Gastroesophageal sphincter (tissue), 4 donors: Measurements from ENCODE around the gene COX4I1. TPM values are rescaled to one million over a fixed set of nuclear protein-coding genes. Genes with fewer than 3 reads are reported as not detected.

Source experiments
- ATAC-seq: fragments of 150-250 bp; one replicate; pipeline ENCODE4 v1.9.1; 2016; ENCODE audit warnings: mild to moderate bottlenecking, moderate library complexity
- H3K27ac ChIP-seq, 4 donors: fragments of 200-600 bp; sonication (generic) in 3 of 4; 1 replicate in 3 of 4; 2 replicates in 1 of 4; pipeline ENCODE4 v1.5.1; 2016 to 2019
- H3K27me3 ChIP-seq: fragments of 200-600 bp; sonication (generic); one replicate; pipeline ENCODE4 v1.5.1; 2019
- H3K36me3 ChIP-seq, 2 donors: fragments of 200-600 bp; sonication (generic); one replicate each; pipeline ENCODE4 v1.5.1; 2019; ENCODE audit warnings: control low read depth in 1 of 2
- H3K4me1 ChIP-seq, 3 donors: fragments of 200-600 bp; sonication (generic); 1 replicate in 2 of 3; 2 replicates in 1 of 3; pipeline ENCODE4 v1.5.1; 2016 to 2019; ENCODE audit warnings: control low read depth in 2 of 3
- H3K4me3 ChIP-seq, 2 donors: fragments of 200-600 bp; sonication (generic); one replicate each; pipeline ENCODE4 v1.5.1; 2019; ENCODE audit warnings: mild to moderate bottlenecking in 1 of 2, moderate library complexity in 1 of 2
- H3K9me3 ChIP-seq, 3 donors: fragments of 200-600 bp; sonication (generic); one replicate each; pipeline ENCODE4 v1.5.1; 2017 to 2019; ENCODE audit warnings: control low read depth in 2 of 3
- EP300 ChIP-seq: sonication (generic); formaldehyde crosslinking; IDR thresholded peaks from one replicate; pipeline ENCODE4 v1.6.1; 2017; ENCODE audit warnings: antibody characterized with exemption, mild to moderate bottlenecking
- POLR2A ChIP-seq, 2 donors: fragments of 450-650 bp; IDR thresholded peaks; one replicate each; pipeline ENCODE4 v1.6.1; 2017; ENCODE audit warnings: antibody characterized with exemption in 2 of 2, mild to moderate bottlenecking in 2 of 2, moderate library complexity in 1 of 2
- POLR2AphosphoS5 ChIP-seq: sonication (generic); formaldehyde crosslinking; IDR thresholded peaks from one replicate; pipeline ENCODE4 v1.6.1; 2017; ENCODE audit warnings: antibody characterized with exemption
- WGBS, 2 donors: methylation state at CpG; one replicate each; pipeline ENCODE4 v1.1.5; 2018; ENCODE audit warnings: low coverage in 1 of 2; 5-methylcytosine and 5-hydroxymethylcytosine counted together
- total RNA-seq, 4 donors: library from RNA; depleted of rRNA; stranded (reverse); fragments of >200 nt; gene quantifications; one replicate each; pipeline ENCODE4 v1.1.0, GENCODE V29; 2016
- TF ChIP-seq, protein P1 (sequence below), 4 experiments: fragments of 200-600 bp in 2 of 4; fragments of 450-650 bp in 2 of 4; sonication (generic) in 1 of 4; IDR thresholded peaks; one replicate each; pipeline ENCODE4 v1.5.1; 2017 to 2019; ENCODE audit warnings: antibody characterized with exemption in 4 of 4, mild to moderate bottlenecking in 2 of 4, moderate library complexity in 2 of 4

The COX4I1 gene
- total RNA-seq, 4 donors from 2014 or later, result 465 to 597 (median 507) TPM

DNA sequence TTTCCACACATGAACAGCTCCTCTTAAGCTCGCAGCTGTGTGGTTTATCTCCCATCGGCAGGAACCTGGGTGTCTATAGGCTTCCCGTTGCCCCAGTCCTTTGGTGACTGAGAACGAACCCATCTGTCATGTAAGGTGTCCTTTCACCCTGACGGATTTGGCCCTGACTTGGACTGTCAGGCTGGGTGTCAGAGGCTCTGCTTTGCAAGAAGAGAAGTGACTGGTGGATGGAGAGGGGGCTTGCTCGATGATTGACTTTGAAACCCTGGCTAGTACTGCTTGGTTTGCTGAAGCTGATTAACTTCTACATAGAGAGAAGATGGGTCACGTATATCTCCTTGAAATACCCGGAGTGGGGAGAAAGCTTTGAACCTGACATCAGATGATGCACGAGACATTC lies 42.9 kb downstream of the COX4I1 start:
- no peak overlapping the region for H3K4me3 ChIP-seq
- no peak overlapping the region for H3K27ac ChIP-seq
- peaks cover 0 to 11% (median 0%) of the 10 kb centered on the region in 3 donors for H3K4me1 ChIP-seq
- WGBS, 2 donors, result 88 to 95% methylated on average over 5 to 6 of the region's 9 CpGs
- ATAC-seq, result no peak
- H3K36me3 ChIP-seq, result no peaks in the 10 kb centered on the region
- no peak for TF ChIP-seq POLR2A (IDR thresholded peaks at IDR 0.05)
- TF ChIP-seq, protein P1, sequence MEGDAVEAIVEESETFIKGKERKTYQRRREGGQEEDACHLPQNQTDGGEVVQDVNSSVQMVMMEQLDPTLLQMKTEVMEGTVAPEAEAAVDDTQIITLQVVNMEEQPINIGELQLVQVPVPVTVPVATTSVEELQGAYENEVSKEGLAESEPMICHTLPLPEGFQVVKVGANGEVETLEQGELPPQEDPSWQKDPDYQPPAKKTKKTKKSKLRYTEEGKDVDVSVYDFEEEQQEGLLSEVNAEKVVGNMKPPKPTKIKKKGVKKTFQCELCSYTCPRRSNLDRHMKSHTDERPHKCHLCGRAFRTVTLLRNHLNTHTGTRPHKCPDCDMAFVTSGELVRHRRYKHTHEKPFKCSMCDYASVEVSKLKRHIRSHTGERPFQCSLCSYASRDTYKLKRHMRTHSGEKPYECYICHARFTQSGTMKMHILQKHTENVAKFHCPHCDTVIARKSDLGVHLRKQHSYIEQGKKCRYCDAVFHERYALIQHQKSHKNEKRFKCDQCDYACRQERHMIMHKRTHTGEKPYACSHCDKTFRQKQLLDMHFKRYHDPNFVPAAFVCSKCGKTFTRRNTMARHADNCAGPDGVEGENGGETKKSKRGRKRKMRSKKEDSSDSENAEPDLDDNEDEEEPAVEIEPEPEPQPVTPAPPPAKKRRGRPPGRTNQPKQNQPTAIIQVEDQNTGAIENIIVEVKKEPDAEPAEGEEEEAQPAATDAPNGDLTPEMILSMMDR (IDR thresholded peaks at IDR 0.05), result no peak
- no peak for TF ChIP-seq POLR2AphosphoS5
- TF ChIP-seq EP300, result no peak
- H3K9me3 ChIP-seq, result no peaks in the 10 kb centered on the region
- peaks cover 33% of the 10 kb centered on the region for H3K27me3 ChIP-seq

DNA sequence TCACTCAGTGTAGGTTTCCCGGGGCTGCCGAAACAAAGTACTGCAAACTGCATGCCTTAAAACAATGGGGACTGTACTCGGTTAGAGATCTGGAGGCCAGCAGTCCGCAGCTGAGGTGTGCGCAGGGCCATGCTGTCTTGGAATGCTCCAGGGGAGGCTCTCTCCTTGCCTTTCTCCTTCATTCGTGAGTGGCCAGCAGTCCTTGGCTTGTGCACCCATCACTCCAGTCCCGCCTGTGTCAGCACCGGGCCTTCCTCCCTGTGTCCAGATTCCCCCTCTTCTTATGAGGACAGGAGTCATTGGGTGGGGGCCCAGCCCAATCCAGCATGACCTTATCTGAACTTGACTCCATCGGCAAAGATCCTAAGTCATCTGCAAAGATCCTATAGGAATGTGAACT lies 43.4 kb downstream of the COX4I1 start:
- no peak overlapping the region for H3K4me3 ChIP-seq
- H3K27me3 ChIP-seq, result peaks cover 29% of the 10 kb centered on the region
- WGBS, 2 donors, result 84 to 93% methylated on average over 9 of the region's 9 CpGs
- TF ChIP-seq POLR2AphosphoS5, result no peak
- no peak for ATAC-seq
- no peak overlapping the region for H3K27ac ChIP-seq
- peaks cover 0 to 11% (median 0%) of the 10 kb centered on the region in 3 donors for H3K4me1 ChIP-seq
- no peaks in the 10 kb centered on the region for H3K36me3 ChIP-seq
- H3K9me3 ChIP-seq, result no peaks in the 10 kb centered on the region

DNA sequence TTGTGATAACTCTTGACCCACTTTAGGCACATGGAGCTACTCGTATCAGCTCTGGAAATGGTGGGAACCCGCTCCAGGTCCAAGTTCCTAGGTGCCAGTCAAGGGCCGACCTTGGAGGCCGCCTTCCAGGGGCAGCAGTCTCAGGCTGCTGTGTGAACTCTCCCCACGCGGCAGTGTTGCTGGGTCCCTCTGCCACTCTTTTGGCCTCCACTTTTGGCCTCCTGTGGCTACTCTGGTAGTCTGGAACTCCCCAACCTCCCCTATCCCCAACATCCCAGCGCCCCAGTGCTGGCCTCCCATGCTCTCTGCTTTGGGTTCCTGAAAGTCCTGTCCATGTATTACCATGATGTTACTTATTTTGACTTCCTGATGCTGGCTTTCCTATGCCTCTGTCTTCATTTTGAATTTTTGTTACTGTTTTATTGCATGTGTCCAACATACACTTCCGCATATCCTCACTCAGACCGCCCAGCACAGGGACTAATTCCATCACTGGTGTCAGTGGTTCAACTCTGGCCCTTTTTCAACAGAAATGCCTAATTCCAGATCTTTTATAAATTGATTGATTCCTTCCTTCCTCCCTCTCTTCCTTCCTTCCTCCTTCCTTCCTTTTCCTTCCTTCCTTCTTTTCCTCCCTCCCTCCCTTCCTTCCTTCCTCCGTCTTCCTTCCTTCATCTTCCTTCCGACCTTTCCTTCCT lies 44.1 kb downstream of the COX4I1 start:
- no peaks in the 10 kb centered on the region for H3K9me3 ChIP-seq
- H3K4me1 ChIP-seq, result peaks cover 0 to 11% (median 0%) of the 10 kb centered on the region in 3 donors
- H3K27ac ChIP-seq, result no peak overlapping the region
- TF ChIP-seq POLR2AphosphoS5 (no peak), EP300 (no peak), POLR2A (IDR thresholded peaks at IDR 0.05) (no peak)
- TF ChIP-seq, protein P1 (IDR thresholded peaks at IDR 0.05), result no peak
- H3K4me3 ChIP-seq, result no peak overlapping the region
- no peak for ATAC-seq
- WGBS, 2 donors, result 90 to 94% methylated on average over 8 to 11 of the region's 11 CpGs
- no peaks in the 10 kb centered on the region for H3K36me3 ChIP-seq
- peaks cover 21% of the 10 kb centered on the region for H3K27me3 ChIP-seq

DNA sequence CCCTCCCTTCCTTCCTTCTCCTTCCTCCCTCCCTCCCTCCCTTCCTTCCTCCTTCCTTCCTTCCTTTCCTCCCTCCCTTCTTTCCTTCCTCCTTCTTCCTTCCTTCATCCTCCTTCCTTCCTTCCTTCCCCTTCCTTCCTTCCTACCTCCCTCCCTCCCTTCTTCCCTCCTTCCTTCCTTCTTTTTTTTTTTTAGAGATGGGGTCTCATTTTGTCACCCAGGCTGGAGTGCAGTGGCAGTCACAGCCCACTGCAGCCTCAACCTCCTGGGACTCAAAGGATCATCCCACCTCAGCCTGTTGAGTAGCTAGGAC lies 44.6 kb downstream of the COX4I1 start:
- peaks cover 16% of the 10 kb centered on the region for H3K27me3 ChIP-seq
- ATAC-seq, result no peak
- H3K9me3 ChIP-seq, result no peaks in the 10 kb centered on the region
- no peak for TF ChIP-seq POLR2AphosphoS5
- TF ChIP-seq EP300, result no peak
- TF ChIP-seq, protein P1 (IDR thresholded peaks at IDR 0.05), result no peak
- TF ChIP-seq POLR2A (IDR thresholded peaks at IDR 0.05), result no peak
- H3K27ac ChIP-seq, result no peak overlapping the region
- H3K36me3 ChIP-seq, result no peaks in the 10 kb centered on the region
- H3K4me1 ChIP-seq, result peaks cover 0 to 11% (median 0%) of the 10 kb centered on the region in 3 donors
- H3K4me3 ChIP-seq, result no peak overlapping the region

DNA sequence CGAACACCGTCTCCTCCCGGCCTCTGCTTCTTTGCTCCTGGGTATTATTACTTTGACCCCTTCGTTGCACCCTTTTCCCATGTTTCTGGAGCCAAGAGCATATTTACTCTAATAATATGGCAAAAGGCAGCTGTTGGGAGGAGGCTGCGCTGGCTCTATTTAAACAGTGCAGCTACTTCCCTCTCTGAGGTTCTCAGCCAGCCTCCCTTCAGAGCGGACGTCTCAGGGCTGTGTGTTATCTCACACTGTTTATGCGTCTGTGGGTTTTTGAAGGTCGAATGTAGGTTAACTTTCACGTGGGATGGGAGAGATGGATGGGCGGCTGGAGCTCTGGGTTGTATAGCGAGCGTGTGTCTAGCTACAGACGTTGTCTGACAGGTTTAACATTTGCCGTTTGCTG lies 45.3 kb downstream of the COX4I1 start:
- H3K4me3 ChIP-seq, result no peak overlapping the region
- no peak for ATAC-seq
- WGBS, 2 donors, result 4 to 11% methylated on average over 8 to 13 of the region's 15 CpGs

More for the DNA sequence above, 45.3 kb downstream of the COX4I1 start:
- H3K27me3 ChIP-seq, result peaks cover 10% of the 10 kb centered on the region
- no peaks in the 10 kb centered on the region for H3K9me3 ChIP-seq
- peaks cover 0 to 11% (median 0%) of the 10 kb centered on the region in 3 donors for H3K4me1 ChIP-seq
- TF ChIP-seq, protein P1 (IDR thresholded peaks at IDR 0.05), result no peak
- TF ChIP-seq POLR2A (IDR thresholded peaks at IDR 0.05), result no peak
- TF ChIP-seq POLR2AphosphoS5, result no peak
- no peak for TF ChIP-seq EP300
- no peak overlapping the region for H3K27ac ChIP-seq
- no peaks in the 10 kb centered on the region for H3K36me3 ChIP-seq
